ENCODE data around the gene CEP164. TPM values are rescaled to one million over a fixed set of nuclear protein-coding genes. Genes with fewer than 3 reads are reported as not detected.

The CEP164 gene
- total RNA-seq, 1 experiment from 2014 or later: 22.2 TPM

DNA sequence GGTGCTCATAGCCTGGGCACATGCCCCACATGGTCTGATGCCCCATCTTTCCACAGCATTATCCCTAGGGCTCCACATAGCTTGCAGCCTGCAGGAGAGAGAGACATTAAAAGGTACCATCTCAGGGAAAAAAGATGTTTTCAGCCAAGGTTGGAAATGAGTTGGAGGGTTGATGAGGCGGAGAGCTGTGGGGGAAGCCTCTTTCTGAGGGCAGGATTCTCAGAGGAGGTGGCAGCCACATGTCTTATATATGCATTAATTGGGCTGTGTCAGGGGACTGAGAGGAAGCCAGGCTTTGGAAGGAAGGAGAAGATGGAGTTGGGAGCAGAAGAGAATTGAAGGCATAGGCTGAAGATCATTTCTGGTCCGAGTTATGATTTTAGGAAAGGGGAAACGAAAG is 57.8 kb downstream of the CEP164 start (continued):
- TF ChIP-seq, protein P1, sequence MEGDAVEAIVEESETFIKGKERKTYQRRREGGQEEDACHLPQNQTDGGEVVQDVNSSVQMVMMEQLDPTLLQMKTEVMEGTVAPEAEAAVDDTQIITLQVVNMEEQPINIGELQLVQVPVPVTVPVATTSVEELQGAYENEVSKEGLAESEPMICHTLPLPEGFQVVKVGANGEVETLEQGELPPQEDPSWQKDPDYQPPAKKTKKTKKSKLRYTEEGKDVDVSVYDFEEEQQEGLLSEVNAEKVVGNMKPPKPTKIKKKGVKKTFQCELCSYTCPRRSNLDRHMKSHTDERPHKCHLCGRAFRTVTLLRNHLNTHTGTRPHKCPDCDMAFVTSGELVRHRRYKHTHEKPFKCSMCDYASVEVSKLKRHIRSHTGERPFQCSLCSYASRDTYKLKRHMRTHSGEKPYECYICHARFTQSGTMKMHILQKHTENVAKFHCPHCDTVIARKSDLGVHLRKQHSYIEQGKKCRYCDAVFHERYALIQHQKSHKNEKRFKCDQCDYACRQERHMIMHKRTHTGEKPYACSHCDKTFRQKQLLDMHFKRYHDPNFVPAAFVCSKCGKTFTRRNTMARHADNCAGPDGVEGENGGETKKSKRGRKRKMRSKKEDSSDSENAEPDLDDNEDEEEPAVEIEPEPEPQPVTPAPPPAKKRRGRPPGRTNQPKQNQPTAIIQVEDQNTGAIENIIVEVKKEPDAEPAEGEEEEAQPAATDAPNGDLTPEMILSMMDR (IDR thresholded peaks at IDR 0.05 in 2 of 3, conservative IDR thresholded peaks at IDR 0.05 in 1 of 3; ENCODE audit: borderline replicate concordance in 1 of 3, insufficient read depth in 1 of 3, low read depth in 2 of 3, low read length in 2 of 3): no peak
- TF ChIP-seq, protein P2, sequence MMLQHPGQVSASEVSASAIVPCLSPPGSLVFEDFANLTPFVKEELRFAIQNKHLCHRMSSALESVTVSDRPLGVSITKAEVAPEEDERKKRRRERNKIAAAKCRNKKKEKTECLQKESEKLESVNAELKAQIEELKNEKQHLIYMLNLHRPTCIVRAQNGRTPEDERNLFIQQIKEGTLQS (IDR thresholded peaks at IDR 0.05): no peak
- TF ChIP-seq ZNF274 (IDR thresholded peaks at IDR 0.05; ENCODE audit: low read depth, low read length) (no peak), YY1 (IDR thresholded peaks at IDR 0.05; ENCODE audit: extremely low read depth, insufficient replicate concordance, low read depth, low read length) (no peak), SRF (IDR thresholded peaks at IDR 0.05; ENCODE audit: low read depth) (no peak), EZH2phosphoT487 (IDR thresholded peaks at IDR 0.05; ENCODE audit: borderline replicate concordance) (no peak), SP1 (IDR thresholded peaks at IDR 0.05; ENCODE audit: low read depth) (no peak), JUND (IDR thresholded peaks at IDR 0.05) (no peak)

DNA sequence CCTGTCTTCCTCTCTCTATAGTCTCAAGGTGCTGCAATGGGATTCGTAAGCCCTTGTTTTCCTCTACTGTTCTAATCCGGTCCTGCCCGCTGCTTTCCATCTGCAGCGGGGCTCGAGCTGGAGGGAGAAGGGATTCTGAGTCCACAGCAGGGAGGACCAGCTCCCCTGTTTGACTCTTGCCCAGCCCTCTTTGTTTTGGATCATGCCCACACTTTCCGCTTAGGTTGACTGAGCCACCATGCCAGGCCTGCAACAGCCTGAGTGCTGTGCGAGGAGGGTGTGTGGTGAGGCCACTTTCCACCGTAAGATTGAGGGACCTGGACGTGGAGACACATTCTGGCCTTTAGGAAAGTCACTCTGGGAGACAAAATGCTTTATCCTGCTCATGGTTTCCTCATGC is 58.3 kb downstream of the CEP164 start:
- CTCF ChIA-PET: no interaction called here
- no peak for ATAC-seq
- Histone ChIP-seq H3K4me2 (ENCODE audit: low read length) (no peak overlapping the region), H3K36me3 (ENCODE audit: control insufficient read depth in 1 of 2, insufficient read depth in 2 of 2, low read length in 2 of 2) (peaks cover 5 to 12% of the 10 kb centered on the region in 2 experiments; a peak in 3 of 4 replicates), H3K9ac (ENCODE audit: low read length) (no peak overlapping the region), H4K20me1 (ENCODE audit: insufficient read depth) (no peaks in the 10 kb centered on the region), H3K4me3 (replicated peaks in 1 of 2; ENCODE audit: low read depth in 1 of 2, low read length in 2 of 2) (no peak overlapping the region), H3K27ac (ENCODE audit: low read depth, low read length) (no peak overlapping the region), H3K79me2 (ENCODE audit: insufficient read depth, low read length) (no peaks in the 10 kb centered on the region), H3K9me3 (ENCODE audit: control insufficient read depth in 1 of 2, insufficient read depth in 1 of 2, low read depth in 1 of 2, low read length in 2 of 2) (no peaks in the 10 kb centered on the region), H2AFZ (ENCODE audit: low read depth, low read length, poor library complexity, severe bottlenecking) (no peak overlapping the region), H3K9me2 (ENCODE audit: insufficient read depth) (no peaks in the 10 kb centered on the region), H3K27me3 (ENCODE audit: insufficient read depth, low read length) (no peaks in the 10 kb centered on the region), H3K4me1 (ENCODE audit: control insufficient read depth in 1 of 2, insufficient read depth in 2 of 2, low read length in 2 of 2) (peaks cover 0 to 7% of the 10 kb centered on the region in 2 experiments; a peak in 2 of 4 replicates)
- intact Hi-C loops (cut with micrococcal nuclease): no loop called here
- POLR2A ChIA-PET: no interaction called here
- no TSS peak for BruUV-seq (replicated peaks)
- RAD21 ChIA-PET (ENCODE audit: low non-redundant PET in 1 of 2, low total read pairs in 2 of 2, uncharacterized antibody in 2 of 2, unreplicated experiment in 2 of 2): no interaction called here
- TF ChIP-seq, protein P3, sequence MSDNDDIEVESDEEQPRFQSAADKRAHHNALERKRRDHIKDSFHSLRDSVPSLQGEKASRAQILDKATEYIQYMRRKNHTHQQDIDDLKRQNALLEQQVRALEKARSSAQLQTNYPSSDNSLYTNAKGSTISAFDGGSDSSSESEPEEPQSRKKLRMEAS (IDR thresholded peaks at IDR 0.05): no peak
- TF ChIP-seq YY1 (IDR thresholded peaks at IDR 0.05; ENCODE audit: extremely low read depth, insufficient replicate concordance, low read depth, low read length): no peak
- no peak for TF ChIP-seq POLR2A (IDR thresholded peaks at IDR 0.05; ENCODE audit: borderline replicate concordance, extremely low read depth, insufficient read depth, insufficient read length)
- TF ChIP-seq SRF (IDR thresholded peaks at IDR 0.05; ENCODE audit: low read depth): no peak
- TF ChIP-seq, protein P1 (IDR thresholded peaks at IDR 0.05 in 2 of 3, conservative IDR thresholded peaks at IDR 0.05 in 1 of 3; ENCODE audit: borderline replicate concordance in 1 of 3, insufficient read depth in 1 of 3, low read depth in 2 of 3, low read length in 2 of 3): no peak
- TF ChIP-seq, protein P2 (IDR thresholded peaks at IDR 0.05): no peak
- DNase-seq (ENCODE audit: low read depth, low spot score): no peak
